Head of caudate nucleus (tissue), 42 donors: ENCODE data around the gene FRY.

ENCODE experiments used
- DNase-seq, 42 donors: peaks; one replicate each; pipeline versions ENCODE4 v3.0.0 to v3.0.0-alpha.2; 2020 to 2021; ENCODE audit warnings: mixed read lengths in 7 of 42
- intact Hi-C: fragments of 100-400 bp; cut with DNase I; formaldehyde crosslinking; loops from one replicate; pipeline ENCODE4 v1.15.0; 2022

Gene FRY

DNA sequence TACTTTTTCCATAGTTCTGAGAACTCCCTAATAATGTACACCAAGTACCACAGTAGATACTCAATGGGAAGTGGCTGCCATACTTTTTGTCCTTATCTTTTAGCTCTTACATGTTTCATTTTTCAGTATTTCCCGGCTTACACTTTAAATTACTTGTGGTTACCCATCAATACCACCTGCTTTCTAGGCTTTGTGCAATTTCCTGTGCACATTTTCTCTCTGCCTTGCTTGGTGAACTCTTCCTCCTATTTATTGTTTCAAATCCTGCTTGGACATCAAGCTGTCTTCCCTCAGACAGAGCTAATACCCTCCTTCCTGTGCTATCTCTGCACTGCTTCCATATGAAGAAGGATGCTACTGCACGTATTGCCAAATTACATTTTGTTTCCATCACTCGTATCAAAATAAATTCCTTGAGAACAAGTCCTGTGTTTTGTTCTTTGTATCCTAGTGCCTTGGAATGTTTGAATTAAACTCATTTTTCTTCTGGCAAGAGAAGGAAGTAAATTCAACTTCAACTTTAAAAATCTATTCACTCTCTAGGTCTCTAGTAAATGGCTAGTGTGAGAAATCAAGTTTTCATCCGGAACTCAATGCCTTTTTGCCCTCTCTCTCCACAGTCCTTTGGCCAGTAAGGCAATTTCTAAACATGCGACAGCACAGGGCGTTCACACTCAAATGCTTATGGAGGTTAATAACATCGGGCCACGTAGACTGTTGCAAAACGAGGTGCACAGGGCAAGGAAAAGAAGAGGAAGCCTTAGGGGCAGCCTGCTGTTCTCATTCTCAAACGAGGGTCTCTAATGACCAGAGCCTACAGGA, 277.9 kb downstream of the FRY start:
- DNase-seq = no peak
- intact Hi-C loops = loop anchor here (5.0 to 10.0 kb wide), 3 partner anchors 115 to 395 kb away; partner anchors contain the start of gene N4BP2L1

DNA sequence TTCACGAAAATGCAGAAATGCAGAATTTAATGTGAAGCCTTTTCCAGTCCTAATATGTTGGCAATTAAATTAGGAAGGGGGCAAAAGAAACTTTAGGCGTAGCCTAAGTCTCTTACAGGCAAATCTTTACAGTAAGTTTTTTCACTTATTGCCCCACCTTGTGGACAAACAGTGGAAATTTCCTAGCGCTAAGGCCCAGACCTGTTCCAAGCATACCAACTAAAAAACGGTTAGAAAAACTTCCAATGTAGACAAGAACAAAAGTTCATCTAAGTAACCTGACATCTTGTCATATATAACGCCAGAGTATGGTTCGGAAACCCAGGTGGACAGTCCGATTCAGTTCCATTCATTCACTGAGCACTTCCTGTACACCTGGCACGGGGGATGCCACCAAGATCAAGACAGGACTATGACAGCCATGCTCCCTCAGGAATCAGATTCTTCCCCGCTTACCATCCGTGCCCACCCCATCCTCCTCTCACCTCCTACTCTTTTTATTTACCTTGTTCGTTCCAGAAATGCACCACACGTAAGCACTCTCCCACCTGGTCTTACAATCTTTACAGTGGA, 278.6 kb downstream of the FRY start:
- peak in 13 of 42 donors; percentile 4 to 60 (median 22) for DNase-seq
- intact Hi-C loops = loop anchor here (5.0 to 10.0 kb wide), 3 partner anchors 115 to 395 kb away; partner anchors contain the start of gene N4BP2L1

DNA sequence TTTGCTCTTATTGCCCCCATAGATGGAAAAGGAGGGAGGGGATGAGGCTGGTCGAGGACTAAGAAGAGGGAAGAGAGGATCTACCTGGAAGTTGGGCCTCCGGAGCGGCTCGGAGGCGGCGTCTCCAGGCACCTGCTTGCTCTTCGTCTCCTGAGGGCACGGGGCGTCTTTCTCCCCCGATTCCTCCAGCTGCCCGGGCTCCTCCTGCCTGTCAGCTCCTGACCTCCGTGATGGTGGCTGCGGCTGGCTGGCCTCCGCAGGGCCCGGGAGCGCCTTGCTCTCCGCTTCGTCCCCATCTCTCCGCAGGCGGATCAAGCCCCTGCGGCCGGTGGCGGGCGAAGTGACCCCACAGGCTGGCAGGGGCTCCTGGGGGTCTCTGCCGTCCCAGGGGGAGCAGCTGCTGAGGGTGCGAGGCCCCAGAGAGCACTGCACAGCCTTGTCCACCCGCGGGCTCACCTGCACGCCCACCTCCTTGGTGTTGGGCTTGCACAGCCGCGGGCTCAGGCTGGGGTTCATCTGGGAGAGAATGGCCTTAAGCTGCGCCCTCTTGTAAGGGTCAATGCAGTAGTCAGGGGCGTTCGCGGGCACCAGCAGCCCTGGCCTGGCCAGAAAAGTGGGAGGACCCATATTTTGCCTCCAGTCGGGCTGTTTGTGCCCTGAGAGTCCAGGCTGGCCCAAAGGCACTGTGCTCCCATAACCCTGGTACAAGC, 279.8 kb downstream of the FRY start:
- DNase-seq = no peak
- intact Hi-C loops = loop anchor here (5.0 to 10.0 kb wide), 3 partner anchors 113 to 397 kb away; partner anchors contain the start of gene N4BP2L1

DNA sequence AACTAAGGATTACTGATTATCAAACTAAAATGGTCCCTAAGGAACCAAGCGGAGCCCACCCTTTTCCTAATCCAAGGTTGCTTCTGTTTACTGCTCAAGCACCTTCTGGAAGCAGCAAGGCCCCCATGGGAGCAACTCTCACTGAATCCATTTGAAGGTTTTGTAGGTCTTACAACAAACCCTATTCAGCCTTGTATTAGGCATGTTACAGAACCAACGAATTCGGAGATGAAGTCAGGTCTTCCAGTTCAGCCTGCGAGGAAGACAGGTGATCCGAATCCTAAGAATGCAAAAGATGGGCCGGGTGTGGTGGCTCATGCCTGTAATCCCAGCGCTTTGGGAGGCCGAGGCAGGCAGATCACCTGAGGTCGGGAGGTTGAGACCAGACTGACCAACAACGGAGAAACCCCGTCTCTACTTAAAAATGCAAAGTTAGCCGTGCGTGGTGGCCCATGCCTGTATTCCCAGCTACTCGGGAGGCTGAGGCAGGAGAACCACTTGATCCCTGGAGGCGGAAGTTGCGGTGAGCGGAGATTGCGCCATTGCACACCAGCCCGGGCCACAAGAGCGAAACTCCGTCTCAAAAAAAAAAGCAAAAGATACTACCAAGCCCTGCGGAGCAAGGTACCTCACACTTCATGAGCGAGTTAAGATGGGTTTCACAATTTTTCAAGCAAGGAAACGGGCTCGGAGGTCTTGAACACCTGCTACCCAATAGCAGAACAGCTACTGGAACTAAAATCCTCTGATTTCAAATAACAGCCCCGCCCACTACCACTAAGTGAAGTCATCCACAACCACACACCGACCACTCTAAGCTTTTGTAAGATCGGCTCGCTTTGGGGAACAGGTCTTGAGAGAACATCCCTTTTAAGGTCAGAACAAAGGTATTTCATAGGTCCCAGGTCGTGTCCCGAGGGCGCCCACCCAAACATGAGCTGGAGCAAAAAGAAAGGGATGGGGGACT, 283.0 kb downstream of the FRY start:
- intact Hi-C loops = loop anchor here (5.0 to 10.0 kb wide), 3 partner anchors 110 to 400 kb away; partner anchors contain the start of gene N4BP2L1
- peak in 31 of 42 donors; percentile 3 to 59 (median 29) for DNase-seq

DNA sequence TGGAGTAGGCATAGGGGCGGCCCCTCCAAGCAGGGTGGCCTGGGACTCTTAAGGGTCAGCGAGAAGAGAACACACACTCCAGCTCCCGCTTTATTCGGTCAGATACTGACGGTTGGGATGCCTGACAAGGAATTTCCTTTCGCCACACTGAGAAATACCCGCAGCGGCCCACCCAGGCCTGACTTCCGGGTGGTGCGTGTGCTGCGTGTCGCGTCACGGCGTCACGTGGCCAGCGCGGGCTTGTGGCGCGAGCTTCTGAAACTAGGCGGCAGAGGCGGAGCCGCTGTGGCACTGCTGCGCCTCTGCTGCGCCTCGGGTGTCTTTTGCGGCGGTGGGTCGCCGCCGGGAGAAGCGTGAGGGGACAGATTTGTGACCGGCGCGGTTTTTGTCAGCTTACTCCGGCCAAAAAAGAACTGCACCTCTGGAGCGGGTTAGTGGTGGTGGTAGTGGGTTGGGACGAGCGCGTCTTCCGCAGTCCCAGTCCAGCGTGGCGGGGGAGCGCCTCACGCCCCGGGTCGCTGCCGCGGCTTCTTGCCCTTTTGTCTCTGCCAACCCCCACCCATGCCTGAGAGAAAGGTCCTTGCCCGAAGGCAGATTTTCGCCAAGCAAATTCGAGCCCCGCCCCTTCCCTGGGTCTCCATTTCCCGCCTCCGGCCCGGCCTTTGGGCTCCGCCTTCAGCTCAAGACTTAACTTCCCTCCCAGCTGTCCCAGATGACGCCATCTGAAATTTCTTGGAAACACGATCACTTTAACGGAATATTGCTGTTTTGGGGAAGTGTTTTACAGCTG, 283.9 kb downstream of the FRY start, which contains the start of the genes BRCA2 and ZAR1L:
Gene BRCA2 (plus strand): TSS at position 271 of the 790 bp plus-strand sequence. CDS start 953 bp downstream, outside the sequence.
Gene ZAR1L (minus strand): TSS at position 126 of the 790 bp plus-strand sequence. CDS start 3,438 bp downstream, outside the sequence.
- intact Hi-C loops = loop anchor here (10.0 kb wide), 2 partner anchors 109 to 401 kb away; partner anchors contain the start of gene N4BP2L1
- DNase-seq = peak; percentile 85 to 97 (median 93)

DNA sequence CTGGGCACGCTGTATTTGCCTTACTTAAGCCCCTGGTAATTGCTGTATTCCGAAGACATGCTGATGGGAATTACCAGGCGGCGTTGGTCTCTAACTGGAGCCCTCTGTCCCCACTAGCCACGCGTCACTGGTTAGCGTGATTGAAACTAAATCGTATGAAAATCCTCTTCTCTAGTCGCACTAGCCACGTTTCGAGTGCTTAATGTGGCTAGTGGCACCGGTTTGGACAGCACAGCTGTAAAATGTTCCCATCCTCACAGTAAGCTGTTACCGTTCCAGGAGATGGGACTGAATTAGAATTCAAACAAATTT, 284.4 kb downstream of the FRY start:
- DNase-seq = peak in 2 of 42 donors; percentile 8 to 39
- intact Hi-C loops = loop anchor here (10.0 kb wide), 2 partner anchors 109 to 401 kb away; partner anchors contain the start of gene N4BP2L1

DNA sequence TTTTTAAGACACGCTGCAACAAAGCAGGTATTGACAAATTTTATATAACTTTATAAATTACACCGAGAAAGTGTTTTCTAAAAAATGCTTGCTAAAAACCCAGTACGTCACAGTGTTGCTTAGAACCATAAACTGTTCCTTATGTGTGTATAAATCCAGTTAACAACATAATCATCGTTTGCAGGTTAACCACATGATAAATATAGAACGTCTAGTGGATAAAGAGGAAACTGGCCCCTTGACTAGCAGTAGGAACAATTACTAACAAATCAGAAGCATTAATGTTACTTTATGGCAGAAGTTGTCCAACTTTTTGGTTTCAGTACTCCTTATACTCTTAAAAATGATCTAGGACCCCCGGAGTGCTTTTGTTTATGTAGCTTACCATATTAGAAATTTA, 284.9 kb downstream of the FRY start:
- intact Hi-C loops = loop anchor here (10.0 kb wide), 2 partner anchors 108 to 402 kb away; partner anchors contain the start of gene N4BP2L1
- no peak for DNase-seq

DNA sequence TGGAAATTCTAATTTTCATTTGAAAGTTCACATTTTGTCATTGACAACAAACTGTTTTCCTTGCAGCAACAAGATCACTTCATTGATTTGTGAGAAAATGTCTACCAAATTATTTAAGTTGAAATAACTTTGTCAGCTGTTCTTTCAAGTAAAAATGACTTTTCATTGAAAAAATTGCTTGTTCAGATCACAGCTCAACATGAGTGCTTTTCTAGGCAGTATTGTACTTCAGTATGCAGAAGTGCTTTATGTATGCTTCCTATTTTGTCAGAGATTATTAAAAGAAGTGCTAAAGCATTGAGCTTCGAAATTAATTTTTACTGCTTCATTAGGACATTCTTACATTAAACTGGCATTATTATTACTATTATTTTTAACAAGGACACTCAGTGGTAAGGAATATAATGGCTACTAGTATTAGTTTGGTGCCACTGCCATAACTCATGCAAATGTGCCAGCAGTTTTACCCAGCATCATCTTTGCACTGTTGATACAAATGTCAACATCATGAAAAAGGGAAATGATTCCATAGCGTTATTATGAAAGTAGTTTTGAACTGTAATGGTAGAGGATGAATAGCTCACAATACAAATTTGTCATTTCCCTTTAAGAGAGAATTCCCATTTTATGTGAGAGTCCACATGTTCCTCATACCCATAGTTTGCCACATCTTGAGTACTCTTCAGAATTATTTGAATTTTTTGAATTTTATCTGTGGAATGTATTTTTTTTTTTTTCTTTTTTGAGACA, 286.3 kb downstream of the FRY start:
- intact Hi-C loops = loop anchor here (10.0 kb wide), 2 partner anchors 107 to 403 kb away; partner anchors contain the start of gene N4BP2L1
- no peak for DNase-seq

DNA sequence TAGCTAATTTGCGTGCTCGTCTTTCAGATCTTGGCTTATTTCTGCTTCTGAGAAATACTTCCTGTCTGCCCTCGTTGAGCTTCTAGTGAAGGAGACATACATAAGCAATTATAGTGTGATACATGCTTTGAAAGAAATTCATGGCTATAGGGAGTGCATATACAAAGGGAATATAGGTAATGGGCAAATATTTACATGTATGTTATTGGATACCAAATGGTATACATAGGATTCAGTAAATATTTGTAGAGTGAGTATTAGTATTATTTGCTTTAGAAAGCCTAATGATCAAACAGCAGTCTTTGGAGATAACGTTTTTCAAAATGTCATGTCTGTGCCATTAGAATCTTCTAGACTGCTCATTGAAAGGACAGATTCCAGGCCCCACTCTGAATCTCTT, 289.0 kb downstream of the FRY start:
- intact Hi-C loops = no loop called here
- no peak for DNase-seq

DNA sequence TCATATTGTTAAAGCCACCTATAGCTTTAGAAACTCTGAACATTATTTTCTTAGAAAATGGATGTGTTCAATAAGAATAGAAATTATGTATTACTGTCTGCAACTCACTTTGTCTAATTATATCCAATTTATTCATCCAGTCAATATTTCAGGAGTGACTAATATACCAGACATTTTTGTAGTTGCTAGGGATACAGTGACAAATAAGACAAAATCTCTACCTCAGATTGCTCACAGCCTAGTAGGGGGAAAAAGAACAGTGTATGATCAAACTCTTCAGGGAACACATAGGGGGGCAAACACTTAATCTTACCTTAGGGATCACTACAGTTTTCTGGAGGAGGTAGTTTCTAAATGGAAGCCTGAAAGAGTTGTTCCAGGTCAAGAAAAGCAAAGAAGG, 292.3 kb downstream of the FRY start:
- DNase-seq = no peak
- intact Hi-C loops = no loop called here

DNA sequence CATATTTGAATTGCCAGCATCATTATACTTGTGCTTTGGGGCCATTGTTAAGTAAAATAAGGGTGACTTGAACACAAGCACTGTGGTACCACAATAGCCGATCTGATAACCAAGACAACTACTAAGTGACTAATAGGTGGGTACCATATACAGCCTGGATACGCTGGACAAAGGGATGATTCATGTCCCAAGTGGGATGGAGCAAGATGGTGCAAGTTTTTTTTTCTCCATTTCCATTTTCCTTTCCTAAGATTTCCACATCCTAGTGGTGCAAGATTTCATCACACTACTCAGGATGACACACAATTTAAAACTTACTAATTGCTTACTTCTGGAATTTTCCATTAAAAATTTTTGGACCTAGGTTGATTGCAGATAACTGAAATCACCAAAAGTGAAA, 298.9 kb downstream of the FRY start:
- DNase-seq = no peak
- intact Hi-C loops = no loop called here

DNA sequence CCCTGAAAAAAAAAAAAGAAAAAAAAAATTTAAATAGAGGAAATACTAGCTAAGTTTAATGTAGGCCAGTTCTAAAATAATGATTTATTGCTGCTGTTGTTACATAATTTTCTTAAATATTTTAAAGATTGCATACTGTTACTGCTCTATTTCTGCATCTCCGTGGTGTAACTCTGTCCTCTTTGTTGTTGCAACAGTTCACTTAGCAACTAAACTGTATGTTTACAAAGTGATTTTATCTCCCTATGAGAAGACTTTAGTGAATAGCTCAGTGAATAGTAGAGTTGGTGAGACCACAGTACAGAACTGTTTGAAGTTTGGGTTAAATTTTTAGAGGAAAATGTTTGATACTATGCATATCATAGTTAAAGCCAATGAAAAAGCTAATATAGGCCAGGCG, 303.1 kb downstream of the FRY start:
- no peak for DNase-seq
- intact Hi-C loops = no loop called here

DNA sequence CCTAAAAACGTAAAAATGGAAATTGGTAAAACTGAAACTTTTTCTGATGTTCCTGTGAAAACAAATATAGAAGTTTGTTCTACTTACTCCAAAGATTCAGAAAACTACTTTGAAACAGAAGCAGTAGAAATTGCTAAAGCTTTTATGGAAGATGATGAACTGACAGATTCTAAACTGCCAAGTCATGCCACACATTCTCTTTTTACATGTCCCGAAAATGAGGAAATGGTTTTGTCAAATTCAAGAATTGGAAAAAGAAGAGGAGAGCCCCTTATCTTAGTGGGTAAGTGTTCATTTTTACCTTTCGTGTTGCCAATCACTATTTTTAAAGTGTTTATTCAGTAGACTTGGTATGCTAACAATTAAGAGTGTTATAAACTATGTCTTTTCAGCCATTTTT, 309.3 kb downstream of the FRY start:
- intact Hi-C loops = no loop called here
- no peak for DNase-seq

DNA sequence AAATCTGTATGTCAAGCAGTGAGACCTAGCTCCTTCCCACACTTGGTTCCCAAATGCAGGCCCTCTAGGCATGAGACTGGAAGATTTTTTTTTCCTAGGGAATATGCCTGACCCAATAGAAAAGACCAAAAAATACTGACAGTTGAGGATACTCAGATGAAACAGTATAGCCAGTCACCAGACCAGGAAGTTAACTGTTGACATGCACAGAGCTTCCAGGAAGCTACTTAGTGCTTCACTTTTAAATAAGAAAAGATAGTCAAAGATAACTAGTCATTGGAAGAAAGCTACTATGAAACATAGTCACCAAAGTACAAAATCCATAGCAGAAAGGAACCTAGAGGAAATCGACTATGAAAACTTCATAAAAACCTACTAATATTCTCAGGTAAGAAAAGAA, 316.1 kb downstream of the FRY start:
- intact Hi-C loops = no loop called here
- DNase-seq = no peak
